GM18526 (cell line): ENCODE results near the gene MRGPRD.

Experiments used
- POLR2A ChIP-seq: IDR thresholded peaks from 3 replicates; pipeline ENCODE4 v1.6.1; 2011; ENCODE audit not compliant: insufficient read length; ENCODE audit errors: extremely low read depth

The MRGPRD gene

GRCh38 chr11:69010361-69010891 is 29.6 kb upstream of the MRGPRD start:
- TF ChIP-seq POLR2A = no peak

- no peak for TF ChIP-seq POLR2A
Measured at GRCh38 chr11:69009441-69010211, 28.8 kb upstream of the MRGPRD start.

GRCh38 chr11:69008737-69009440 is 28.1 kb upstream of the MRGPRD start:
- no peak for TF ChIP-seq POLR2A

DNA sequence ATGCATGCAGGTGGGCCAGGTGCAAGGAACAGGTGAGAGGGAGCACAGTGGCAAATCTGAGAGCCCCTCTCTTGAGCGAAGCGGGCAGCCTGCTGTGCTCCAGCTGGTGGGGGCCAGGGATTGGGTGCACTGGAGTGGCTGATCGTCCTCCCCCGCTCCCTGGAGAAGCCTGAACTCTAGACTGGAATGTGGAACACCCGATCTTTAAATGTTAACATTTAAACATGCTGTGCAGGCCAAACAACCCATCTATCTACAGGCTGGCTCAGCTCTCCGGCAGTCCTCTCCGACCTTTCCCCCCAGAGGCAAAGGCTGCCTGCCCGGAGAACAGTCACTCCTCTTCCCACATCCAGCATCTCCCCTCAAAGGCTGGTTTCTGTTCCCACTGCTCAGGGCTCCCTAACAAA is 27.2 kb upstream of the MRGPRD start:
- TF ChIP-seq POLR2A = no peak

DNA sequence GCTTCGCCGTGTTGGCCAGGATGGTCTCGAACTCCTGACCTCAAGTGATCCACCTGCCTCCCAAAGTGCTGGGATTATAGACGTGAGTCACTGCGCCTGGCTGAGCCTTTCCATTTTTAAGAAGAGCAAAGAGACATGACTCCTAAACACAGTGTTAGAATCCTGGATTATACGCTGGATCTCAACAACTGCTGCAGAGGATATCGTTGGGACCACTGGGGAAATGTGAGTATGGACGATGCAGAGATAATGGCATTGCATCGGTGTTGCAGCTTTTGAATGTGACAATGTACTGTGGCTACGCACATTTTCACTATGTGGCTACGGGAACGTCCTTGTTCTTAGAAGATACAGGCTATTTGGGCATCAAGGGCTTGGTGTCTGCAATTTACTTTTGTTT is 26.0 kb upstream of the MRGPRD start:
- no peak for TF ChIP-seq POLR2A

DNA sequence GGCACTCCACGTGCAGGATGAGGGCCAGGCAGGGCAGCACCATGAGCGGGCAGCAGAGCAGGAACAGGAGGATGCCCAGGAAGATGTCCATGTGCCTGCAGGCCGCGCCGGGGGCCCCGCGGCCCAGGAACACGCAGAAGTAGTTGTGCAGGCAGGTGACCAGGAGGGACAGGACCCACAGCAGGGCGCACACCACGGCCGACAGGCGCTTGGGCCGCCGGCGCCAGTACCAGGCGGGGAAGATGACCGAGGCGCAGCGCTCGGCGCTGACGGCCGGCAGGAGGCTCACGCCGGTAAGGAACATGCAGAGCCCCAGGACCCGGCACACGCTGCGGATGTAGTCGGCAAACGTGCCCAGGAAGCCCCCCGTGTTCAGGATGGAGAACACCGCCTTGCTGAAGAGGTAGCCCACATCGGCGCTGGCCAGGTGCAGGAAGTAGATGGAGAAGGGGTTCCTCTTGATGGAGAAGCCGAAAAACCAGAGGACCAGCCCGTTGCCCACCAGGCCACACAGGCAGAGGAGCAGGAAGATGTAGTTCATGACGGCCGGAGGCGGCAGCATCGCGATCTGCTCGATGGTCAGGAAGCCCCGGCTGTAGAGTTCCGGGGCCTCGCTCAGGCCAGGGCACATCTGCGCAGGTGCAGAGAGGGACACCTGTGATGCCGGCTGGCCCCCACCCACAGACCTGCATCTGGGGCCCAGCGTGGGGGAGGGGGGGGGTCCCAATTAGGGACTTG is 25.0 kb upstream of the MRGPRD start:
- no peak for TF ChIP-seq POLR2A

DNA sequence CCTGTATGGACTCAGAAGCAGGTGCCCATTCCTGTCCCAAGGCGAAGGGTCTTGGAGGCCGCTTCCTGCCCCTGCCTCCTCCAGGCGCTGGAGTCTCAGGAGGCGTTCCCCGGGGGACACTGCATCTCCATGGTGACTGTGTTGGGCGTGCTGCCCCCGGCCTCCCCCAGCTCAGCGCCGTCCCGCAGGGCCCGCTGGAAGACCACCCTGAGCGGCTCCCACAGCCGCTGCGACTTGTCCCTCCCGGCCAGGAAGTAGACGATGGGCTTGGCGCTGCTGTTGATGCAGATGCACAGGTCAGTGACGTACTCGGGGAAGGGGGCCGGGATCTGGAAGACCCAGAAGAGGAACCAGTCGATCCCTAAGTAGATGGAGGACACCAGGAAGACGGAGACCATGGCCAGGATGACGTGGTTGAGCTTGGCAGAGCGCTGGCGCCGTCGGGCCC is 24.4 kb upstream of the MRGPRD start:
- no peak for TF ChIP-seq POLR2A

DNA sequence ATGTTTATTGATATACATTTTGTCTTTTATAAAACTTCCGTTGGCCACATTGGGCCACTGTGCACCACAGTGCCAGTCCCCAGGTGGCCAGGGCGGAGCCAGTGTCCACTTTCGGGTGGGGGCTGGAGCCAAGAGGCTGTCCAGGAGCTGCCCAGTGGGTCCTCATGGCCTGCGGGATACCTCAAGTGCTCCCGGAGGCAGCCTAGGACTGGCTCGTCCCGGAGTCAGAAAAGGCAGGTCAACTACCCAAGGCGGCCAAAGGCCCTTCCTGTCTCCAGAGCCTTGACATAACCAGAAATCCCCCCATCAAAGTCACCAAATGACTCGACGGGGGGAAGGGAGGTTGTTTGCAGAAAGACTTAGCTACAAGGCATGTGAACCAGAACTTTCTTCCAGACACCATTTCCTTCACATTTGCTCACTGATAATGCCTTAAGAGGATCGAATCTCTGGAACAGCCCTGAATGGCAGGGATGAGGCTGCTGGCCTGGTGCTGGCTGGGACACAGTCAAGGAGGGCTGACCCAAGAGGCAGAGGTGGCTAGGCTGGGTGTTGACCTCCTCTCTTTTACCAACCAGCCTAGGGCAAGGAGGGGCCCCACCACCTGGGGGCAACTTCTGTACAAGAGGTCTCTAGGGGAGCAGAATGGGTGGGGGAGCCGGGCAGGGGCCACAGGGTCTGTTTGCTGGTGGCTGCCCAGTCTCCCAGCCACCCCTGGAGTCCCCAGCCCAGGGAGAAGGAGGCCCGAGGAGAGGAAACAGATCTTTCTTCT is 23.8 kb upstream of the MRGPRD start:
- no peak for TF ChIP-seq POLR2A

GRCh38 chr11:69003866-69004367 is 23.1 kb upstream of the MRGPRD start:
- TF ChIP-seq POLR2A = no peak

DNA sequence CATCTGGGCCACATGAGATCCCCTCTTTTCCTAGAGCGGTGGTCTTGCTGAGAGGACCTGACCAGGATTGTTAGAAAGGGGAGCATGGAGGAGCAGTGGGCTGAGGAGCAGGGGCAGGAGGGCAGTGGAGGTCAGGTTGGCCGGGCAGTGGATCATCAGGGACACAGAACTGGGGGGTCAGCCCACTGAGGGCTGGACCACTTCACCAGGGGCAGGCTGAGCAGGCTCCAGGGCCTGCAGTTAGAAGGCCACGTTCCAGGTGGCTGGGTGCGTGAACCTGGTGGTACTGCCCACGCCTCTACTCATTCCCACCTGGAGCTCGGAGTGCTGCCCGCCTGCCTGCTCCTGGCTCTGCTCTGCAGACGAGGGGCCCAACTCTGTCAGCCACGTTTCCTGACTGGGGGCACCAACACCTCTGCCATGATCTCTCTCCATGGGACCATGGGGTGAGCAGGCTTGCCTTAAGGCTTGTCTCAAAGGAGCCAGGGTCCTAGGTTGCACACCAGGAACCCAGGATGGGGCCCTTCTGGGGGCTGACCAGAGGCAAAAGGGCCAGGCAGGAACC is 22.6 kb upstream of the MRGPRD start:
- no peak for TF ChIP-seq POLR2A

- TF ChIP-seq POLR2A = no peak
Measured at GRCh38 chr11:69002570-69003231, 21.9 kb upstream of the MRGPRD start.

DNA sequence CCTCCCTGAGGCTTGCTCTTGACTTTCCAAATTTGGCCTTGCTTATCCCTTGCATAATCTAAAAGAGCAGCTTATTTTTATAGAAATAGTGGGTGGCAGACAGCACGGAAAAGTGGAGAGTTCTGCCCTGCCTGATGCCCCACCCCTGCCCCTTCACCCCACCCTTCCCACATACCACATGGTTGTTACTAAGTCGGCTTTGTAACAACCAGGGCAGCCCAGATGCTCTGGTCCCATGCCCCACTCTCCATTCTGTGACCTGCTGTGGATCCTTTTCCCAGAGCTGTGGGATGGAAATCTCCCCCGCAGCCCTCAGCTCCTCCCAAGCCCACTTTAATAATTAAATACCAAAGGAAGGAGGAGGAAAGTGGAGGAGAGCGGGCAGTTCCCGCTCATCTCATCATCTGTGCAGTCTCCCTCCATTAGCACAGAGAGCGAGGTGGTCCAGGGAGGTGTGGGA is 21.4 kb upstream of the MRGPRD start:
- TF ChIP-seq POLR2A = no peak

- TF ChIP-seq POLR2A = no peak
Measured at GRCh38 chr11:69001243-69002081, 20.7 kb upstream of the MRGPRD start.
